K562 (cell line): ENCODE measurements around the gene TEKT2.

Experiments
- BDP1 ChIP-seq: IDR thresholded peaks from 3 replicates; pipeline ENCODE4 v1.6.1; 2011; ENCODE audit not compliant: insufficient read length, insufficient read depth
- CTCF ChIP-seq, 3 experiments: IDR thresholded peaks in 2 of 3; conservative IDR thresholded peaks in 1 of 3; 2 replicates each; pipeline ENCODE4 v1.5.1; 2011 to 2012; ENCODE audit warnings: low read length in 3 of 3, mild to moderate bottlenecking in 3 of 3, control low read depth in 2 of 3, improper control_type of control experiment in 1 of 3, inconsistent platforms in 1 of 3, low read depth in 1 of 3, mixed read lengths in 1 of 3, moderate library complexity in 1 of 3; ENCODE audit not compliant: insufficient read depth in 2 of 3
- EP300 ChIP-seq: IDR thresholded peaks from 2 replicates; pipeline ENCODE4 v1.6.1; 2012; ENCODE audit warnings: low read length, improper control_type of control experiment
- GABPB1 ChIP-seq: sonication (generic); formaldehyde crosslinking; IDR thresholded peaks from 2 replicates; pipeline ENCODE4 v1.8.0; 2022; ENCODE audit warnings: mild to moderate bottlenecking, missing genetic modification reagents
- KLF13 ChIP-seq: fragments of 450-650 bp; IDR thresholded peaks from 2 replicates; pipeline ENCODE4 v1.6.1; 2016; ENCODE audit warnings: missing genetic modification characterization, low read depth, mild to moderate bottlenecking, missing compliant biosample characterization, moderate library complexity, borderline replicate concordance
- MCM2 ChIP-seq: fragments of 450-650 bp; IDR thresholded peaks from 2 replicates; pipeline ENCODE4 v1.6.1; 2017; ENCODE audit warnings: low read depth, mild to moderate bottlenecking
- POLR2AphosphoS2 ChIP-seq: IDR thresholded peaks from 2 replicates; pipeline ENCODE4 v1.6.1; 2012; ENCODE audit warnings: low read length, improper control_type of control experiment
- POLR2AphosphoS5 ChIP-seq: IDR thresholded peaks from 2 replicates; pipeline ENCODE4 v1.6.1; 2011; ENCODE audit warnings: mild to moderate bottlenecking, low read depth, low read length, moderate library complexity; ENCODE audit not compliant: control insufficient read depth, insufficient read depth
- USF2 ChIP-seq: sonication (generic); formaldehyde crosslinking; IDR thresholded peaks from 2 replicates; pipeline ENCODE4 v1.5.0; 2020; ENCODE audit warnings: missing genetic modification reagents
- ZNF311 ChIP-seq: fragments of 250-450 bp; sonication (Bioruptor Pico); IDR thresholded peaks from 2 replicates; pipeline ENCODE4 v1.4.0; 2020; ENCODE audit warnings: mild to moderate bottlenecking, moderate library complexity
- ZNF584 ChIP-seq: fragments of 200-800 bp; sonication (Bioruptor generic); IDR thresholded peaks from 2 replicates; pipeline ENCODE4 v1.6.1; 2016; ENCODE audit warnings: low read depth, mild to moderate bottlenecking, missing genetic modification characterization, missing compliant biosample characterization

- TF ChIP-seq ZNF584 (CRISPR knock-in tag) (no peak), CTCF (IDR thresholded peaks at IDR 0.05 in 2 of 3, conservative IDR thresholded peaks at IDR 0.05 in 1 of 3; ENCODE audit: insufficient read depth in 2 of 3, low read depth in 1 of 3, low read length in 3 of 3) (no peak), POLR2AphosphoS5 (no peak), POLR2AphosphoS2 (no peak), ZNF311 (CRISPR knock-in tag) (no peak), KLF13 (tag) (no peak), EP300 (no peak), USF2 (no peak), BDP1 (no peak), MCM2 (no peak), GABPB1 (CRISPR knock-in tag) (no peak)
Observed at GRCh38 chr1:36135796-36136195, 51.9 kb downstream of the TEKT2 start.
